SK-N-SH treated with all-trans-retinoic acid at 6 μM for 48 hours (cell line): Measurements from ENCODE around the gene CTSA.
"Not testable (repeated sequence)": the region's sequence is repeated elsewhere in the genome, so short reads cannot be mapped to it uniquely, and the experiment has no call there.

Experiments used
- ATAC-seq: fragments of 200-7000 bp; cut with Tn5 transposase; 3 replicates; pipeline ENCODE4 v1.9.1; 2020; ENCODE audit warnings: mild to moderate bottlenecking, moderate library complexity
- BACH2 ChIP-seq: fragments of 250-450 bp; sonication (Bioruptor Pico); IDR thresholded peaks from 2 replicates; pipeline ENCODE4 v1.9.0; 2021; ENCODE audit warnings: mild to moderate bottlenecking, borderline replicate concordance
- CSDC2 ChIP-seq: fragments of 250-450 bp; sonication (Bioruptor Pico); IDR thresholded peaks from 2 replicates; pipeline ENCODE4 v1.5.0; 2020; ENCODE audit warnings: mild to moderate bottlenecking, moderate library complexity
- CSRNP3 ChIP-seq: fragments of 250-450 bp; sonication (Bioruptor Pico); IDR thresholded peaks from 2 replicates; pipeline ENCODE4 v1.5.1; 2021; ENCODE audit warnings: mild to moderate bottlenecking, moderate library complexity
- ESRRG ChIP-seq: fragments of 250-450 bp; sonication (Bioruptor Pico); IDR thresholded peaks from 2 replicates; pipeline ENCODE4 v1.6.1; 2021; ENCODE audit warnings: mild to moderate bottlenecking
- GLIS3 ChIP-seq: fragments of 250-450 bp; sonication (Bioruptor Pico); IDR thresholded peaks from 2 replicates; pipeline ENCODE4 v1.5.0; 2020; ENCODE audit warnings: mild to moderate bottlenecking, moderate library complexity
- ISL1 ChIP-seq: fragments of 250-450 bp; sonication (Bioruptor Pico); IDR thresholded peaks from 2 replicates; pipeline ENCODE4 v2.1.2; 2022; ENCODE audit warnings: mild to moderate bottlenecking, moderate library complexity
- OSR1 ChIP-seq: fragments of 250-450 bp; sonication (Bioruptor Pico); IDR thresholded peaks from 2 replicates; pipeline ENCODE4 v1.8.0; 2022; ENCODE audit warnings: moderate library complexity, mild to moderate bottlenecking, inconsistent platforms
- PATZ1 ChIP-seq: fragments of 250-450 bp; sonication (Bioruptor Pico); IDR thresholded peaks from 2 replicates; pipeline ENCODE4 v1.8.0; 2020; ENCODE audit warnings: mild to moderate bottlenecking, moderate library complexity, borderline replicate concordance
- POU6F1 ChIP-seq: fragments of 250-450 bp; sonication (Bioruptor Pico); IDR thresholded peaks from 2 replicates; pipeline ENCODE4 v1.8.0; 2021; ENCODE audit warnings: low read depth, mild to moderate bottlenecking, moderate library complexity, borderline replicate concordance
- PPARA ChIP-seq: fragments of 250-450 bp; sonication (Bioruptor Pico); IDR thresholded peaks from 2 replicates; pipeline ENCODE4 v1.5.0; 2020; ENCODE audit warnings: mild to moderate bottlenecking, borderline replicate concordance
- RARB ChIP-seq: fragments of 250-450 bp; sonication (Bioruptor Pico); IDR thresholded peaks from 2 replicates; pipeline ENCODE4 v1.8.0; 2021; ENCODE audit warnings: mild to moderate bottlenecking, moderate library complexity
- SNAI2 ChIP-seq: fragments of 250-450 bp; sonication (Bioruptor Pico); IDR thresholded peaks from 2 replicates; pipeline ENCODE4 v1.5.0; 2020; ENCODE audit warnings: mild to moderate bottlenecking, moderate library complexity
- TCF4 ChIP-seq: fragments of 250-450 bp; sonication (Bioruptor Pico); IDR thresholded peaks from 2 replicates; pipeline ENCODE4 v1.8.0; 2021; ENCODE audit warnings: mild to moderate bottlenecking, moderate library complexity, borderline replicate concordance
- TOX ChIP-seq: fragments of 250-450 bp; sonication (Bioruptor Pico); IDR thresholded peaks from 2 replicates; pipeline ENCODE4 v1.8.0; 2021; ENCODE audit warnings: mild to moderate bottlenecking, moderate library complexity, borderline replicate concordance
- ZC3H10 ChIP-seq: fragments of 250-450 bp; sonication (Bioruptor Pico); IDR thresholded peaks from 2 replicates; pipeline ENCODE4 v1.5.1; 2021; ENCODE audit warnings: mild to moderate bottlenecking, moderate library complexity
- ZFP3 ChIP-seq: fragments of 250-450 bp; sonication (Bioruptor Pico); IDR thresholded peaks from 2 replicates; pipeline ENCODE4 v1.5.0; 2020; ENCODE audit warnings: mild to moderate bottlenecking, moderate library complexity
- ZNF565 ChIP-seq: fragments of 450-650 bp; formaldehyde crosslinking; conservative IDR thresholded peaks from 2 replicates; pipeline ENCODE4 v1.5.0; 2020; ENCODE audit warnings: low read depth, mild to moderate bottlenecking, moderate library complexity
- ZNF70 ChIP-seq: fragments of 450-650 bp; formaldehyde crosslinking; IDR thresholded peaks from 2 replicates; pipeline ENCODE4 v1.5.0; 2020; ENCODE audit warnings: mild to moderate bottlenecking, moderate library complexity
- ZNF8 ChIP-seq: fragments of 450-650 bp; formaldehyde crosslinking; IDR thresholded peaks from 2 replicates; pipeline ENCODE4 v1.5.0; 2020; ENCODE audit warnings: mild to moderate bottlenecking, moderate library complexity

Gene CTSA

GRCh38 chr20:45925821-45926506 is 34.8 kb downstream of the CTSA start (continued):
- no peak for TF ChIP-seq CSRNP3
- no peak for TF ChIP-seq ZNF8 (CRISPR knock-in tag)
- no peak for TF ChIP-seq ESRRG (CRISPR knock-in tag)
- no peak for TF ChIP-seq GLIS3 (CRISPR knock-in tag)

GRCh38 chr20:45926731-45927070 is 35.6 kb downstream of the CTSA start:
- no peak; the same call in 2 of the 3 replicates for ATAC-seq
- TF ChIP-seq ZNF8 (CRISPR knock-in tag), result no peak
- TF ChIP-seq PPARA (CRISPR knock-in tag), result no peak
- TF ChIP-seq GLIS3 (CRISPR knock-in tag), result no peak
- no peak for TF ChIP-seq ZNF70 (CRISPR knock-in tag)
- TF ChIP-seq ZC3H10 (CRISPR knock-in tag), result no peak
- no peak for TF ChIP-seq ZFP3
- no peak for TF ChIP-seq BACH2 (CRISPR knock-in tag)
- no peak for TF ChIP-seq PATZ1 (CRISPR knock-in tag)
- no peak for TF ChIP-seq RARB (CRISPR knock-in tag)
- TF ChIP-seq TOX (CRISPR knock-in tag), result no peak
- TF ChIP-seq POU6F1 (CRISPR knock-in tag), result no peak
- TF ChIP-seq CSDC2 (CRISPR knock-in tag), result no peak
- no peak for TF ChIP-seq CSRNP3
- no peak for TF ChIP-seq TCF4 (CRISPR knock-in tag)
- TF ChIP-seq, all 23 proteins: peak for 0

- TF ChIP-seq ISL1 (CRISPR knock-in tag) (no peak), ZFP3 (no peak), BACH2 (CRISPR knock-in tag) (no peak), ZNF565 (CRISPR knock-in tag) (no peak), CSDC2 (CRISPR knock-in tag) (no peak), TOX (CRISPR knock-in tag) (no peak), ESRRG (CRISPR knock-in tag) (no peak), TCF4 (CRISPR knock-in tag) (no peak), SNAI2 (CRISPR knock-in tag) (no peak), OSR1 (no peak), ZNF8 (CRISPR knock-in tag) (no peak), CSRNP3 (no peak)
- ATAC-seq, result peak; percentile 12; the same call in 1 of the 3 replicates
Measured at GRCh38 chr20:45927071-45927878, 36.1 kb downstream of the CTSA start.

GRCh38 chr20:45931680-45932079 is 40.5 kb downstream of the CTSA start:
- not testable (repeated sequence) for ATAC-seq
